Measurements from ENCODE around the gene BAIAP2. TPM values are rescaled to one million over a fixed set of nuclear protein-coding genes. Genes with fewer than 3 reads are reported as not detected.

The BAIAP2 gene
- total RNA-seq, 1 donor from 2014 or later, result 119 TPM

GRCh38 chr17:81003711-81004475 lies 31.1 kb upstream of the BAIAP2 start:
- TF ChIP-seq CTCF (IDR thresholded peaks at IDR 0.05), result no peak
- Histone ChIP-seq H3K36me3 (peaks cover 14% of the 10 kb centered on the region), H3K4me3 (peak overlapping the region; percentile 28), H3K27me3 (ENCODE audit: low read depth) (peaks cover 34% of the 10 kb centered on the region), H3K4me1 (peaks cover 21% of the 10 kb centered on the region), H3K27ac (no peak overlapping the region), H3K9me3 (no peaks in the 10 kb centered on the region)
- intact Hi-C loops (cut with DNase I), result no loop called here
- DNase-seq (peak; percentile 47), ATAC-seq (peak; percentile 5 to 28)

- H3K36me3 ChIP-seq, result no peaks in the 10 kb centered on the region
- DNase-seq (no peak), ATAC-seq (no peak)
- no peak overlapping the region for H3K4me3 ChIP-seq
- H3K27me3 ChIP-seq (ENCODE audit: low read depth), result peaks cover 34% of the 10 kb centered on the region
- no peak for TF ChIP-seq CTCF (IDR thresholded peaks at IDR 0.05)
- intact Hi-C loops (cut with DNase I), result no loop called here
- H3K4me1 ChIP-seq, result peaks cover 19% of the 10 kb centered on the region
- H3K9me3 ChIP-seq, result peaks cover 9% of the 10 kb centered on the region
- H3K27ac ChIP-seq, result no peak overlapping the region
These were observed 28.1 kb upstream of the BAIAP2 start for GRCh38 chr17:81006891-81007290.

- Histone ChIP-seq H3K27me3 (ENCODE audit: low read depth) (peaks cover 29% of the 10 kb centered on the region), H3K4me3 (no peak overlapping the region), H3K27ac (no peak overlapping the region), H3K4me1 (peaks cover 13% of the 10 kb centered on the region), H3K9me3 (peaks cover 9% of the 10 kb centered on the region), H3K36me3 (no peaks in the 10 kb centered on the region)
- intact Hi-C loops (cut with DNase I), result no loop called here
- ATAC-seq (no peak), DNase-seq (no peak)
- TF ChIP-seq CTCF (IDR thresholded peaks at IDR 0.05), result no peak
These were observed 26.8 kb upstream of the BAIAP2 start for GRCh38 chr17:81008140-81008539.

GRCh38 chr17:81009136-81009535 lies 25.8 kb upstream of the BAIAP2 start:
- no peak overlapping the region for H3K27ac ChIP-seq
- no peak for TF ChIP-seq CTCF (IDR thresholded peaks at IDR 0.05)
- intact Hi-C loops (cut with DNase I), result no loop called here
- H3K27me3 ChIP-seq (ENCODE audit: low read depth), result peaks cover 20% of the 10 kb centered on the region
- peaks cover 7% of the 10 kb centered on the region for H3K4me1 ChIP-seq
- DNase-seq (no peak), ATAC-seq (no peak)
- peaks cover 9% of the 10 kb centered on the region for H3K9me3 ChIP-seq
- H3K36me3 ChIP-seq, result no peaks in the 10 kb centered on the region
- no peak overlapping the region for H3K4me3 ChIP-seq

GRCh38 chr17:81010935-81011334 lies 24.0 kb upstream of the BAIAP2 start:
- H3K36me3 ChIP-seq, result no peaks in the 10 kb centered on the region
- peaks cover 2% of the 10 kb centered on the region for H3K27me3 ChIP-seq (ENCODE audit: low read depth)
- H3K9me3 ChIP-seq, result peaks cover 9% of the 10 kb centered on the region
- H3K4me3 ChIP-seq, result no peak overlapping the region
- no peak for TF ChIP-seq CTCF (IDR thresholded peaks at IDR 0.05)
- ATAC-seq (no peak), DNase-seq (no peak)
- no peaks in the 10 kb centered on the region for H3K4me1 ChIP-seq
- H3K27ac ChIP-seq, result no peak overlapping the region
- intact Hi-C loops (cut with DNase I), result no loop called here

Data from lower lobe of right lung (tissue), 2 donors.